Endothelial cell of umbilical vein (primary cell): ENCODE results near the gene DDX39A. TPM values are rescaled to one million over a fixed set of nuclear protein-coding genes. Genes with fewer than 3 reads are reported as not detected.
"Not testable (repeated sequence)": the region's sequence is repeated elsewhere in the genome, so short reads cannot be mapped to it uniquely, and the experiment has no call there.

Experiments
- BruUV-seq: library from RNA; stranded (reverse); fragments of 400-500 nt; replicated peaks from 2 replicates; lab custom pipeline; 2021; lab: Mats Ljungman, UMichigan
- CTCF ChIA-PET: fragments of 300-600, 350-600 bp; sonication (Branson Sonifier 250); formaldehyde crosslinking; loops from one replicate; lab custom pipeline; 2021; ENCODE audit warnings: antibody characterized with exemption, inconsistent platforms; lab: Charles Lee
- POLR2A ChIA-PET: fragments of 300-600, 350-600 bp; sonication (Branson Sonifier 250); formaldehyde crosslinking; loops from one replicate; lab custom pipeline; 2021; ENCODE audit warnings: antibody characterized with exemption, inconsistent platforms; lab: Charles Lee
- DNase-seq: peaks from one replicate; pipeline ENCODE4 v3.0.0-alpha.2; 2011; ENCODE audit warnings: low read depth, low spot score
- FAIRE-seq: peaks from 2 replicates; lab custom pipeline; 2011; peaks lifted over from hg19 to GRCh38; lab: Jason Lieb, UNC
- H2AFZ ChIP-seq: 2 replicates; pipeline ENCODE4 v1.6.0; 2012; ENCODE audit warnings: low read depth, low read length, control low read depth, inconsistent platforms
- H3K27ac ChIP-seq: 2 replicates; pipeline ENCODE4 v1.5.1; 2011; ENCODE audit warnings: low read depth, mild to moderate bottlenecking, control low read depth, low read length, moderate library complexity; ENCODE audit not compliant: insufficient read depth
- H3K27me3 ChIP-seq, 2 experiments: 2 replicates each; pipeline versions ENCODE4 v1.6.0 to v1.6.1; 2011; ENCODE audit warnings: low read length in 2 of 2, mixed read lengths in 1 of 2; ENCODE audit not compliant: control insufficient read depth in 2 of 2, insufficient read depth in 2 of 2
- H3K36me3 ChIP-seq, 2 experiments: 2 replicates in 1 of 2; 3 replicates in 1 of 2; pipeline ENCODE4 v1.5.1; 2011; ENCODE audit warnings: low read length in 2 of 2, mild to moderate bottlenecking in 1 of 2, moderate library complexity in 1 of 2; ENCODE audit not compliant: control insufficient read depth in 2 of 2, insufficient read depth in 2 of 2; ENCODE audit errors: extremely low read depth in 1 of 2
- H3K4me1 ChIP-seq: 3 replicates; pipeline ENCODE4 v1.5.1; 2011; ENCODE audit warnings: mild to moderate bottlenecking, low read length; ENCODE audit not compliant: control insufficient read depth, insufficient read depth; ENCODE audit errors: extremely low read depth
- H3K4me2 ChIP-seq: 2 replicates; pipeline ENCODE4 v1.6.1; 2011; ENCODE audit warnings: low read length, control low read depth, mixed read lengths; ENCODE audit not compliant: insufficient read depth
- H3K4me3 ChIP-seq, 3 experiments: fragments of 200-600 bp in 1 of 3; sonication (generic), shearing (Covaris generic) in 1 of 3; replicated peaks in 1 of 3; 2 replicates each; pipeline ENCODE4 v1.5.1; 2011 to 2016; ENCODE audit warnings: control low read depth in 3 of 3, low read length in 3 of 3, mild to moderate bottlenecking in 2 of 3, inconsistent platforms in 1 of 3, low read depth in 1 of 3, moderate library complexity in 1 of 3; ENCODE audit not compliant: insufficient read depth in 1 of 3
- H3K79me2 ChIP-seq: 2 replicates; pipeline ENCODE4 v1.6.0; 2012; ENCODE audit warnings: low read length, inconsistent platforms; ENCODE audit not compliant: control insufficient read depth, insufficient read depth
- H3K9ac ChIP-seq: replicated peaks from 2 replicates; pipeline ENCODE3; 2011; ENCODE audit warnings: low read length, control low read depth; ENCODE audit not compliant: insufficient read depth; ENCODE audit errors: extremely low read depth
- H3K9me1 ChIP-seq: replicated peaks from 3 replicates; pipeline ENCODE4 v1.6.0; 2011; ENCODE audit warnings: mild to moderate bottlenecking, low read length; ENCODE audit not compliant: control insufficient read depth, insufficient read depth; ENCODE audit errors: extremely low read depth
- H3K9me3 ChIP-seq: replicated peaks from 2 replicates; pipeline ENCODE4 v1.5.1; 2012; ENCODE audit warnings: low read length, inconsistent platforms; ENCODE audit not compliant: control insufficient read depth, insufficient read depth
- H4K20me1 ChIP-seq: replicated peaks from 2 replicates; pipeline ENCODE3; 2011; ENCODE audit warnings: mild to moderate bottlenecking, low read length; ENCODE audit not compliant: control insufficient read depth, insufficient read depth; ENCODE audit errors: extremely low read depth
- EZH2 ChIP-seq: IDR thresholded peaks from 2 replicates; pipeline ENCODE4 v1.6.1; 2012; ENCODE audit warnings: borderline replicate concordance, low read depth, mild to moderate bottlenecking, moderate library complexity, low read length, inconsistent platforms; ENCODE audit not compliant: severe bottlenecking
- FOS ChIP-seq: IDR thresholded peaks from 2 replicates; pipeline ENCODE4 v1.6.1; 2011; ENCODE audit warnings: mild to moderate bottlenecking, low read length, moderate library complexity, borderline replicate concordance; ENCODE audit not compliant: insufficient read depth
- JUN ChIP-seq: IDR thresholded peaks from 2 replicates; pipeline ENCODE4 v1.6.1; 2011; ENCODE audit warnings: borderline replicate concordance, low read depth; ENCODE audit not compliant: insufficient read length, insufficient read depth
- MAX ChIP-seq: IDR thresholded peaks from 2 replicates; pipeline ENCODE4 v1.6.1; 2011; ENCODE audit not compliant: insufficient read depth, insufficient read length
- MYC ChIP-seq: IDR thresholded peaks from one replicate; pipeline ENCODE4 v1.6.1; 2011; ENCODE audit warnings: mild to moderate bottlenecking, low read depth, low read length
- POLR2A ChIP-seq: IDR thresholded peaks from 2 replicates; pipeline ENCODE4 v1.6.1; 2012; ENCODE audit warnings: low read depth, mild to moderate bottlenecking, control low read depth, low read length
- POLR2AphosphoS5 ChIP-seq: IDR thresholded peaks from 2 replicates; pipeline ENCODE4 v1.6.1; 2012; ENCODE audit warnings: low read depth, mild to moderate bottlenecking, control low read depth, low read length, moderate library complexity; ENCODE audit not compliant: insufficient read depth
- dilution Hi-C: fragments of 300-500 bp; cut with MboI; formaldehyde crosslinking; loops from one replicate; pipeline ENCODE4 v1.15.0; 2019; ENCODE audit warnings: low sequenced_read_pairs; ENCODE audit not compliant: extremely low pct_ligation_motif_present
- intact Hi-C: fragments of 100-400 bp; cut with micrococcal nuclease; formaldehyde crosslinking; loops from one replicate; pipeline ENCODE4 v1.10.0; 2022
- polyA plus RNA-seq, 4 experiments: library from polyadenylated mRNA; depleted of rRNA in 3 of 4; stranded (reverse) in 3 of 4; unstranded in 1 of 4; fragments of >200 nt; gene quantifications; 2 replicates each; pipeline versions ENCODE4 v1.2.1 to v1.2.3, GENCODE V29; 2011 to 2012; ENCODE audit warnings: missing spikeins in 1 of 4
- total RNA-seq: library from RNA; stranded (reverse); gene quantifications from 2 replicates; pipeline ENCODE4 v1.2.3, GENCODE V29; 2021
- TF ChIP-seq, protein P1 (sequence below), 2 donors: IDR thresholded peaks; 1 replicate in 1 of 2; 2 replicates in 1 of 2; pipeline ENCODE4 v1.5.1; 2011; ENCODE audit warnings: low read length in 2 of 2, mild to moderate bottlenecking in 2 of 2, moderate library complexity in 2 of 2, control low read depth in 1 of 2, inconsistent platforms in 1 of 2, low read depth in 1 of 2; ENCODE audit not compliant: insufficient read depth in 1 of 2; ENCODE audit errors: extremely low read depth in 1 of 2

DDX39A gene
- total and polyA plus RNA-seq, 2 donors (not counting 3 experiments of a cell fraction or from before 2014, with no cell fraction given): 157 to 158 TPM

DNA sequence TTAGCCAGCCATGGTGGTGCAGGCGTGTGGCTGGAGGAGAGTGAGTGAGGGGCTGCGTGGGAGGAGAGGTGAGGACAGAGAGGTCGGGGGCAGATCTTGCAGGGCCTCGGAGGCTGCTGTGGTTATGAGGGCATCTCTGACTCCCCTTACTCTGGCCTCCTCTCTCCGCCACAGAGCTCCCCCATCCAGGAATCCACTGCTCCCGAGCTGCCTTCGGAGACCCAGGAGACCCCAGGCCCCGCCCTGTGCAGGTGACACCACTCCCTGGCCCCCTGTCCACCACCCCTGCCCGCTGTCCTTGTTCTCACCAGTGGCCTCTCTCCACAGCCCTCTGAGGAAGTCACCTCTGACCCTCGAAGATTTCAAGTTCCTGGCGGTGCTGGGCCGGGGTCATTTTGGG, 48.2 kb upstream of the DDX39A start:
- Histone ChIP-seq H3K79me2 (no peaks in the 10 kb centered on the region), H3K9me1 (no peaks in the 10 kb centered on the region), H3K4me2 (no peak overlapping the region), H3K27ac (no peak overlapping the region), H3K4me1 (no peaks in the 10 kb centered on the region), H4K20me1 (no peaks in the 10 kb centered on the region), H2AFZ (no peak overlapping the region), H3K9ac (no peak overlapping the region), H3K27me3 (no peaks in the 10 kb centered on the region), H3K4me3 (no peak overlapping the region), H3K36me3 (peaks cover 18 to 42% of the 10 kb centered on the region in 2 experiments), H3K9me3 (no peaks in the 10 kb centered on the region)
- ChIA-PET POLR2A (no interaction called here), CTCF (interaction anchor here (1.0 to 1.5 kb wide), 3 partner anchors 14 to 331 kb away, joined by 3 to 4 read pairs (median 3); partner anchors contain the start of gene ASF1B)
- BruUV-seq: no TSS peak
- intact Hi-C loops: no loop called here
- dilution Hi-C loops: no loop called here
- TF ChIP-seq EZH2: no peak
- TF ChIP-seq, protein P1, sequence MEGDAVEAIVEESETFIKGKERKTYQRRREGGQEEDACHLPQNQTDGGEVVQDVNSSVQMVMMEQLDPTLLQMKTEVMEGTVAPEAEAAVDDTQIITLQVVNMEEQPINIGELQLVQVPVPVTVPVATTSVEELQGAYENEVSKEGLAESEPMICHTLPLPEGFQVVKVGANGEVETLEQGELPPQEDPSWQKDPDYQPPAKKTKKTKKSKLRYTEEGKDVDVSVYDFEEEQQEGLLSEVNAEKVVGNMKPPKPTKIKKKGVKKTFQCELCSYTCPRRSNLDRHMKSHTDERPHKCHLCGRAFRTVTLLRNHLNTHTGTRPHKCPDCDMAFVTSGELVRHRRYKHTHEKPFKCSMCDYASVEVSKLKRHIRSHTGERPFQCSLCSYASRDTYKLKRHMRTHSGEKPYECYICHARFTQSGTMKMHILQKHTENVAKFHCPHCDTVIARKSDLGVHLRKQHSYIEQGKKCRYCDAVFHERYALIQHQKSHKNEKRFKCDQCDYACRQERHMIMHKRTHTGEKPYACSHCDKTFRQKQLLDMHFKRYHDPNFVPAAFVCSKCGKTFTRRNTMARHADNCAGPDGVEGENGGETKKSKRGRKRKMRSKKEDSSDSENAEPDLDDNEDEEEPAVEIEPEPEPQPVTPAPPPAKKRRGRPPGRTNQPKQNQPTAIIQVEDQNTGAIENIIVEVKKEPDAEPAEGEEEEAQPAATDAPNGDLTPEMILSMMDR (IDR thresholded peaks at IDR 0.05; ENCODE audit: extremely low read depth in 1 of 2, insufficient read depth in 1 of 2, low read depth in 1 of 2, low read length in 2 of 2): no peak
- TF ChIP-seq MAX: no peak
- TF ChIP-seq POLR2A: no peak
- FAIRE-seq (no peak), DNase-seq (no peak)

DNA sequence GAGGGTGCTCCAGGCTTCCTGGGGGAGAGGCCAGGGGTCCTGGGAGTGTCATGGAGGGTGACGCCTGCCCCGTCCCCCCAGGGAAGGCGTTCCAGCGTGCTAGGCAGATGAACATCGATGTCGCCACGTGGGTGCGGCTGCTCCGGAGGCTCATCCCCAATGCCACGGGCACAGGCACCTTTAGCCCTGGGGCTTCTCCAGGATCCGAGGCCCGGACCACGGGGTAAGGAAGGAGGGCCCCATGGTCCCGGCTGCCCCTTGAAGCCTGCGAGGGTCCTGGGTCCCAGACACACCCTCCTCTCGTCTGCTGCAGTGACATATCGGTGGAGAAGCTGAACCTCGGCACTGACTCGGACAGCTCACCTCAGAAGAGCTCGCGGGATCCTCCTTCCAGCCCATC, 44.6 kb upstream of the DDX39A start:
- H3K36me3 ChIP-seq: peaks cover 18 to 37% of the 10 kb centered on the region in 2 experiments
- H3K27ac ChIP-seq: no peak overlapping the region
- TF ChIP-seq FOS (no peak), POLR2AphosphoS5 (no peak), MYC (no peak), MAX (no peak), POLR2A (no peak), JUN (no peak)
- no TSS peak for BruUV-seq
- H3K4me3 ChIP-seq: no peak overlapping the region
- CTCF ChIA-PET: no interaction called here
- H3K4me1 ChIP-seq: no peaks in the 10 kb centered on the region
- no peak overlapping the region for H3K9ac ChIP-seq
- dilution Hi-C loops: no loop called here
- H3K9me1 ChIP-seq: no peaks in the 10 kb centered on the region
- no peak for FAIRE-seq
- H4K20me1 ChIP-seq: no peaks in the 10 kb centered on the region
- POLR2A ChIA-PET: no interaction called here
- no peak overlapping the region for H3K4me2 ChIP-seq
- intact Hi-C loops: no loop called here
- DNase-seq: no peak
- no peaks in the 10 kb centered on the region for H3K27me3 ChIP-seq
- H2AFZ ChIP-seq: no peak overlapping the region
- no peaks in the 10 kb centered on the region for H3K79me2 ChIP-seq
- H3K9me3 ChIP-seq: no peaks in the 10 kb centered on the region

GRCh38 chr19:14462401-14462800, 43.3 kb upstream of the DDX39A start:
- H3K4me3 ChIP-seq, H2AFZ ChIP-seq, DNase-seq, CTCF ChIA-PET, BruUV-seq, FAIRE-seq, H3K79me2 ChIP-seq, H3K4me2 ChIP-seq, H3K27ac ChIP-seq, H3K27me3 ChIP-seq, H3K9ac ChIP-seq, H4K20me1 ChIP-seq, intact Hi-C loops, H3K9me3 ChIP-seq, H3K9me1 ChIP-seq, dilution Hi-C loops, POLR2A ChIA-PET, H3K4me1 ChIP-seq: not testable (repeated sequence)
- peaks cover 14 to 26% of the 10 kb centered on the region in 2 experiments for H3K36me3 ChIP-seq
